B cell (primary cell): ENCODE results near the gene MT4. TPM values are rescaled to one million over a fixed set of nuclear protein-coding genes. Genes with fewer than 3 reads are reported as not detected.

Experiments
- ATAC-seq: fragments of 200-7000 bp; cut with Tn5 transposase; one replicate; pipeline ENCODE4 v1.10.0; 2021; ENCODE audit warnings: low read depth, mild to moderate bottlenecking, moderate number of reproducible peaks, moderate library complexity
- CTCF ChIA-PET: fragments of 350-600 bp; sonication (Branson Sonifier 250); formaldehyde crosslinking; loops from one replicate; lab custom pipeline; 2021; ENCODE audit warnings: antibody characterized with exemption, inconsistent platforms; lab: Charles Lee
- POLR2A ChIA-PET: fragments of 350-600 bp; sonication (Branson Sonifier 250); formaldehyde crosslinking; loops from one replicate; lab custom pipeline; 2021; ENCODE audit warnings: antibody characterized with exemption; lab: Charles Lee
- DNase-seq: peaks from one replicate; pipeline ENCODE4 v3.0.0; 2013
- H2AFZ ChIP-seq: 2 replicates; pipeline ENCODE4 v1.6.1; 2012; ENCODE audit warnings: mild to moderate bottlenecking, low read depth, low read length; ENCODE audit not compliant: insufficient read depth, poor library complexity, severe bottlenecking
- H3K27ac ChIP-seq, 2 donors: 1 replicate in 1 of 2; 2 replicates in 1 of 2; pipeline ENCODE4 v1.5.1; 2012 to 2013; ENCODE audit warnings: low read length in 2 of 2, mild to moderate bottlenecking in 2 of 2, moderate library complexity in 1 of 2
- H3K27me3 ChIP-seq, 4 experiments: fragments of 200-600 bp in 1 of 4; sonication (generic) in 1 of 4; replicated peaks in 1 of 4; 1 replicate in 2 of 4; 2 replicates in 2 of 4; pipeline versions ENCODE4 v1.6.1 to v1.7.0; 2013 to 2016; ENCODE audit warnings: low read length in 3 of 4, mild to moderate bottlenecking in 2 of 4, mixed read lengths in 1 of 4, moderate library complexity in 1 of 4; ENCODE audit not compliant: insufficient read depth in 4 of 4, control insufficient read depth in 3 of 4; ENCODE audit errors: control extremely low read depth in 1 of 4
- H3K36me3 ChIP-seq, 2 experiments: replicated peaks in 1 of 2; 1 replicate in 1 of 2; 2 replicates in 1 of 2; pipeline versions ENCODE4 v1.6.1 to v1.7.1; 2013; ENCODE audit warnings: low read length in 1 of 2; ENCODE audit not compliant: insufficient read depth in 2 of 2, control insufficient read depth in 1 of 2; ENCODE audit errors: control extremely low read depth in 1 of 2, extremely low read depth in 1 of 2
- H3K4me1 ChIP-seq, 2 donors: fragments of 200-600 bp in 1 of 2; sonication (generic) in 1 of 2; 1 replicate in 1 of 2; 2 replicates in 1 of 2; pipeline versions ENCODE4 v1.5.1 to v1.6.1; 2013 to 2017; ENCODE audit warnings: low read length in 2 of 2; ENCODE audit not compliant: control insufficient read depth in 2 of 2, insufficient read depth in 2 of 2
- H3K4me2 ChIP-seq: replicated peaks from 2 replicates; pipeline ENCODE3; 2012; ENCODE audit warnings: mild to moderate bottlenecking, low read depth, low read length; ENCODE audit not compliant: poor library complexity, severe bottlenecking
- H3K4me3 ChIP-seq, 5 experiments: fragments of 200-600 bp in 1 of 5; sonication (generic) in 1 of 5; 1 replicate in 3 of 5; 2 replicates in 2 of 5; pipeline versions ENCODE4 v1.5.1 to v1.7.0; 2011 to 2016; ENCODE audit warnings: low read length in 4 of 5, mild to moderate bottlenecking in 4 of 5, low read depth in 2 of 5, control low read depth in 1 of 5, moderate library complexity in 1 of 5; ENCODE audit not compliant: insufficient read depth in 1 of 5; ENCODE audit errors: control extremely low read depth in 1 of 5, extremely low read depth in 1 of 5
- H3K79me2 ChIP-seq: fragments of 200-600 bp; sonication (generic); one replicate; pipeline ENCODE4 v1.6.0; 2016; ENCODE audit warnings: low read length; ENCODE audit not compliant: control insufficient read depth, insufficient read depth
- H3K9ac ChIP-seq: fragments of 200-600 bp; sonication (generic); 2 replicates; pipeline ENCODE4 v1.6.1; 2017; ENCODE audit warnings: mild to moderate bottlenecking, low read length, moderate library complexity
- H3K9me3 ChIP-seq, 3 donors: one replicate each; pipeline versions ENCODE4 v1.6.1 to v1.7.1; 2013; ENCODE audit warnings: low read length in 2 of 3; ENCODE audit not compliant: control insufficient read depth in 2 of 3, insufficient read depth in 1 of 3; ENCODE audit errors: control extremely low read depth in 1 of 3
- H4K20me1 ChIP-seq: 2 replicates; pipeline ENCODE4 v1.6.0; 2012; ENCODE audit warnings: mild to moderate bottlenecking, low read length; ENCODE audit not compliant: insufficient read depth, control insufficient read depth, poor library complexity, severe bottlenecking
- H3K27ac Mint-ChIP-seq: one replicate; pipeline ENCODE4 v1.8.0; 2021; ENCODE audit warnings: mixed read lengths
- H3K27me3 Mint-ChIP-seq: one replicate; pipeline ENCODE4 v1.8.0; 2021; ENCODE audit warnings: mixed read lengths
- H3K4me1 Mint-ChIP-seq: one replicate; pipeline ENCODE4 v1.8.0; 2021; ENCODE audit warnings: mixed read lengths
- H3K4me3 Mint-ChIP-seq: one replicate; pipeline ENCODE4 v1.8.0; 2021; ENCODE audit warnings: mixed read lengths
- H3K9me3 Mint-ChIP-seq: one replicate; pipeline ENCODE4 v1.8.0; 2022; ENCODE audit warnings: mixed read lengths; ENCODE audit not compliant: insufficient read depth
- CTCF ChIP-seq: fragments of 200-600 bp; IDR thresholded peaks from one replicate; pipeline ENCODE4 v1.8.0; 2022; ENCODE audit warnings: antibody characterized with exemption, mild to moderate bottlenecking
- EZH2 ChIP-seq: IDR thresholded peaks from 2 replicates; pipeline ENCODE4 v1.6.1; 2012; ENCODE audit warnings: borderline replicate concordance, low read depth, mild to moderate bottlenecking, moderate library complexity, low read length; ENCODE audit not compliant: insufficient read depth, poor library complexity, severe bottlenecking
- WGBS: methylation state at CpG from one replicate; pipeline ENCODE4 v1.1.5; 2013; ENCODE audit warnings: missing lambda C conversion rate; ENCODE audit not compliant: insufficient coverage; 5-methylcytosine and 5-hydroxymethylcytosine counted together
- intact Hi-C: fragments of 100-400 bp; cut with micrococcal nuclease; formaldehyde crosslinking; loops from one replicate; pipeline ENCODE4 v1.10.0; 2022
- polyA plus RNA-seq: library from polyadenylated mRNA; depleted of rRNA; stranded (reverse); fragments of >200 nt; gene quantifications from 2 replicates; pipeline ENCODE4 v1.2.3, GENCODE V29; 2012
- total RNA-seq, 2 donors: library from RNA; stranded (reverse); fragments of 120-200 nt in 1 of 2; gene quantifications; 1 replicate in 1 of 2; 2 replicates in 1 of 2; pipeline versions ENCODE4 v1.2.3 to v1.2.4, GENCODE V29; 2013 to 2022

Gene MT4
- total and polyA plus RNA-seq, 2 donors (not counting 1 experiment from before 2014, with no cell fraction given) = not detected

GRCh38 chr16:56591377-56592060, 26.6 kb downstream of the MT4 start:
- H4K20me1 ChIP-seq = no peaks in the 10 kb centered on the region
- H3K4me3 ChIP-seq = no peak overlapping the region
- peaks cover 0 to 11% (median 1%) of the 10 kb centered on the region in 3 donors for H3K9me3 ChIP-seq
- peaks cover 7% of the 10 kb centered on the region for H3K4me1 Mint-ChIP-seq
- no peaks in the 10 kb centered on the region for H3K79me2 ChIP-seq
- ChIA-PET POLR2A (no interaction called here), CTCF (interaction anchor here (1.2 to 1.5 kb wide), 2 partner anchors 9 to 111 kb away, joined by 4 to 7 read pairs; no protein-coding TSS in a partner anchor)
- peaks cover 40% of the 10 kb centered on the region for H3K27me3 Mint-ChIP-seq
- H3K4me2 ChIP-seq = no peak overlapping the region
- H3K27me3 ChIP-seq = peaks cover 0 to 30% (median 13%) of the 10 kb centered on the region in 4 experiments
- H3K27ac Mint-ChIP-seq = no peak overlapping the region
- 100% methylated on average over 1 of the region's 4 CpGs for WGBS
- H3K4me3 Mint-ChIP-seq = no peak overlapping the region
- H3K27ac ChIP-seq = no peak overlapping the region
- no peak overlapping the region for H3K9ac ChIP-seq
- no peak for DNase-seq
- ATAC-seq = no peak
- peaks cover 6 to 8% of the 10 kb centered on the region in 2 donors for H3K4me1 ChIP-seq
- H2AFZ ChIP-seq = no peak overlapping the region
- no peaks in the 10 kb centered on the region for H3K9me3 Mint-ChIP-seq
- TF ChIP-seq EZH2 (no peak), CTCF (no peak)
- intact Hi-C loops = no loop called here
- no peaks in the 10 kb centered on the region for H3K36me3 ChIP-seq

- H3K4me3 Mint-ChIP-seq = no peak overlapping the region
Measured at GRCh38 chr16:56593573-56594291, 28.9 kb downstream of the MT4 start.

More at GRCh38 chr16:56593573-56594291, 28.9 kb downstream of the MT4 start:
- Histone ChIP-seq H3K9ac (no peak overlapping the region), H3K36me3 (no peaks in the 10 kb centered on the region), H3K4me3 (no peak overlapping the region), H3K27ac (no peak overlapping the region), H4K20me1 (no peaks in the 10 kb centered on the region), H3K4me1 (peaks cover 6 to 8% of the 10 kb centered on the region in 2 donors), H3K4me2 (no peak overlapping the region), H3K27me3 (peaks cover 0 to 22% (median 10%) of the 10 kb centered on the region in 4 experiments), H3K79me2 (no peaks in the 10 kb centered on the region), H3K9me3 (peaks cover 0 to 11% (median 1%) of the 10 kb centered on the region in 3 donors), H2AFZ (no peak overlapping the region)
- intact Hi-C loops = no loop called here
- Mint-ChIP-seq H3K4me1 (peaks cover 6% of the 10 kb centered on the region), H3K27me3 (peaks cover 35% of the 10 kb centered on the region), H3K9me3 (no peaks in the 10 kb centered on the region), H3K27ac (no peak overlapping the region)
- WGBS = no CpG with 5 or more reads among the region's 6 CpGs
- DNase-seq (no peak), ATAC-seq (no peak)
- TF ChIP-seq CTCF (no peak), EZH2 (no peak)
- ChIA-PET POLR2A (no interaction called here), CTCF (no interaction called here)
